T-cell (primary cell): ENCODE data around the gene PTK6. TPM values are rescaled to one million over a fixed set of nuclear protein-coding genes. Genes with fewer than 3 reads are reported as not detected.

ENCODE experiments used
- ATAC-seq, 4 experiments: fragments of 200-7000 bp in 3 of 4; fragments of 150-1000 bp in 1 of 4; cut with Tn5 transposase; replicated peaks in 1 of 4; 1 replicate in 3 of 4; 2 replicates in 1 of 4; pipeline ENCODE4 v1.10.0; 2021; ENCODE audit warnings: moderate library complexity in 3 of 4, mild to moderate bottlenecking in 2 of 4, moderate number of reproducible peaks in 1 of 4
- CTCF ChIA-PET, 2 donors: fragments of 300-600 bp; sonication (Branson Sonifier 250); formaldehyde crosslinking; loops; one replicate each; lab custom pipeline; 2022; ENCODE audit warnings: antibody characterized with exemption in 2 of 2; lab: Charles Lee
- POLR2A ChIA-PET, 2 donors: fragments of 300-600 bp; sonication (Branson Sonifier 250); formaldehyde crosslinking; loops; one replicate each; lab custom pipeline; 2022; ENCODE audit warnings: antibody characterized with exemption in 2 of 2; lab: Charles Lee
- DNase-seq, 35 experiments: peaks; one replicate each; pipeline versions ENCODE4 v3.0.0 to v3.0.0-alpha.2; 2013 to 2023
- H3K27ac ChIP-seq: one replicate; pipeline ENCODE4 v1.5.1; 2013; ENCODE audit warnings: low read length
- H3K27me3 ChIP-seq, 2 experiments: replicated peaks in 1 of 2; 1 replicate in 1 of 2; 2 replicates in 1 of 2; pipeline versions ENCODE4 v1.6.1 to v1.7.0; 2013; ENCODE audit warnings: low read length in 1 of 2, mixed read lengths in 1 of 2; ENCODE audit not compliant: control insufficient read depth in 2 of 2, insufficient read depth in 2 of 2; ENCODE audit errors: extremely low read depth in 1 of 2
- H3K36me3 ChIP-seq, 2 donors: 1 replicate in 1 of 2; 2 replicates in 1 of 2; pipeline versions ENCODE4 v1.6.1 to v1.7.0; 2013; ENCODE audit warnings: low read length in 1 of 2; ENCODE audit not compliant: control insufficient read depth in 2 of 2, insufficient read depth in 1 of 2; ENCODE audit errors: extremely low read depth in 1 of 2
- H3K4me1 ChIP-seq, 2 experiments: 1 replicate in 1 of 2; 2 replicates in 1 of 2; pipeline versions ENCODE4 v1.6.1 to v1.7.0; 2013; ENCODE audit warnings: low read length in 2 of 2, mixed read lengths in 1 of 2; ENCODE audit not compliant: insufficient read depth in 2 of 2, control insufficient read depth in 1 of 2; ENCODE audit errors: extremely low read depth in 1 of 2
- H3K4me3 ChIP-seq, 2 donors: 1 replicate in 1 of 2; 2 replicates in 1 of 2; pipeline versions ENCODE4 v1.5.1 to v1.7.0; 2013; ENCODE audit warnings: mild to moderate bottlenecking in 2 of 2, low read length in 1 of 2, moderate library complexity in 1 of 2; ENCODE audit not compliant: control insufficient read depth in 1 of 2; ENCODE audit errors: extremely low read depth in 1 of 2
- H3K9me3 ChIP-seq: 2 replicates; pipeline ENCODE4 v1.7.0; 2013
- H3K27ac Mint-ChIP-seq, 2 donors: one replicate each; pipeline ENCODE4 v1.8.0; 2020 to 2021; ENCODE audit warnings: mild to moderate bottlenecking in 2 of 2, mixed read lengths in 2 of 2
- H3K27me3 Mint-ChIP-seq, 2 donors: one replicate each; pipeline ENCODE4 v1.8.0; 2021 to 2022; ENCODE audit warnings: mixed read lengths in 2 of 2
- H3K36me3 Mint-ChIP-seq: one replicate; pipeline ENCODE4 v1.8.0; 2021; ENCODE audit warnings: mixed read lengths
- H3K4me1 Mint-ChIP-seq, 3 donors: one replicate each; pipeline ENCODE4 v1.8.0; 2020 to 2022; ENCODE audit warnings: mixed read lengths in 3 of 3, mild to moderate bottlenecking in 1 of 3
- H3K4me3 Mint-ChIP-seq, 3 donors: one replicate each; pipeline ENCODE4 v1.8.0; 2020 to 2022; ENCODE audit warnings: mild to moderate bottlenecking in 3 of 3, mixed read lengths in 3 of 3, moderate library complexity in 3 of 3
- H3K9me3 Mint-ChIP-seq, 3 donors: one replicate each; pipeline ENCODE4 v1.8.0; 2020 to 2022; ENCODE audit warnings: mixed read lengths in 3 of 3
- WGBS: methylation state at CpG from one replicate; pipeline ENCODE4 v1.1.5; 2013; ENCODE audit warnings: missing lambda C conversion rate; ENCODE audit not compliant: insufficient coverage; 5-methylcytosine and 5-hydroxymethylcytosine counted together
- total RNA-seq, 35 experiments: library from RNA in 6 of 35; stranded (reverse) in 6 of 35; fragments of 120-200 nt in 1 of 35; gene quantifications; one replicate each; pipeline versions ENCODE4 v1.2.1 to v1.2.4 and lab custom pipeline; 2013 to 2026

PTK6 gene
- total RNA-seq, 5 donors from 2014 or later (not counting 1 experiment from before 2014, with no cell fraction given), result 0.15 to 0.47 (median 0.23) TPM

DNA sequence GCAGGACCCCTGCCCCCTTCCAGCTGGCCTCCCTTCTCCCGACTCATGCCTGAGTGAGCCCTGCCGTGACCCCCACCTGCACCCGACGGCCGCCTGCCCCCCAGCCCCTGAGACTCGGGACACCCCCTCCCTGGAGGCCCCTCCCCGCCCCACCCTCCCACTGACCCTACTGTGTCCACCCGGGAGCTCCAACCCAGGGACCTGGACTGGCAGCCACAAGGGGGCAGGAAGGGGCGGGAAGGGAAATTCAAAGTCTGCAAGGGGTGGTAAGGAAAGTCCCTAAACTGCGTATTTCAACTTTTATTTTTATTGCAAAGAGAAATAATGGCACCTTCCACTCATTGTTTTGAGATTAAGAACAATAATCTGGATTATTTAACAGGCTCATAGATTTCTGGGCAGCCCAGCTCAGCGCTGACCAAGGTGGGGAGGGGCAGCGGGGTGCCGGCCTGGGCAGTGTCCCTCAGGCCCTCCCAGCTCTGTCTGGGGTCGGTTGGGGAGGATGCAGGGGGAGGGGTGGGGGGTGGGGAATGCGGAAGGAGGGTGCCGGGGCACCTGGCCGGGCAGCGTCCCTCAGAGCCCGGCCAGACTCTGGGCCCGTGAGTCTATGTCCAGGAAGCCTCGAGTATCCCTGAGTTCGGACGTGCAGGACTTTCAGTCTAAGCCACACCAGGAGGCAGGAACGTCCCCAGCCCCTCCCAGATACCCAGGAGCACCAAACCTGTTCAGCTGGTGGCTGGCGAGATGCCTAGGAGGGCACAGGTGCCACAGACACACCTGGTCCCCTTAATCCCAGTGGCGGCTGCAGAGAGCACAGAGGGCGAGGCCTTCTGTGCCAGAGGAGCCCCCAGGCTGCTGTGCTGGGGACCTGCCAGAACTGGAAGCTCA, 1.3 kb upstream of the PTK6 start:
- peak overlapping the region in 1 of 2 donors; percentile 48 for H3K4me3 ChIP-seq
- no peaks in the 10 kb centered on the region for H3K27me3 Mint-ChIP-seq
- peaks cover 7 to 39% of the 10 kb centered on the region in 2 experiments for H3K4me1 ChIP-seq
- H3K4me3 Mint-ChIP-seq, result peak overlapping the region; percentile 57 to 73 (median 70)
- peak overlapping the region; percentile 73 for H3K27ac ChIP-seq
- ChIA-PET POLR2A (interaction anchor here in 1 of 2 donors (0.5 kb wide), 1 partner anchor 12 kb away, joined by 3 read pairs; no protein-coding TSS in a partner anchor), CTCF (interaction anchor here (0.5 to 2.3 kb wide), 15 partner anchors 12 to 1129 kb away, joined by 3 to 22 read pairs (median 4); partner anchors contain the start of gene RTEL1 (in 1 of the 2))
- H3K4me1 Mint-ChIP-seq, result peaks cover 7 to 17% (median 8%) of the 10 kb centered on the region in 3 donors
- H3K9me3 Mint-ChIP-seq, result no peaks in the 10 kb centered on the region
- WGBS, result 80% methylated on average over 6 of the region's 27 CpGs
- H3K27ac Mint-ChIP-seq, result peak overlapping the region in 1 of 2 donors; percentile 73
- DNase-seq (peak in 31 of 35 experiments; percentile 40 to 79 (median 57)), ATAC-seq (peak in 2 of 4 experiments; percentile 2 to 31)
- H3K36me3 Mint-ChIP-seq, result no peaks in the 10 kb centered on the region
- H3K27me3 ChIP-seq, result peaks cover 0 to 4% of the 10 kb centered on the region in 2 experiments
- no peaks in the 10 kb centered on the region for H3K36me3 ChIP-seq
- H3K9me3 ChIP-seq, result no peaks in the 10 kb centered on the region

DNA sequence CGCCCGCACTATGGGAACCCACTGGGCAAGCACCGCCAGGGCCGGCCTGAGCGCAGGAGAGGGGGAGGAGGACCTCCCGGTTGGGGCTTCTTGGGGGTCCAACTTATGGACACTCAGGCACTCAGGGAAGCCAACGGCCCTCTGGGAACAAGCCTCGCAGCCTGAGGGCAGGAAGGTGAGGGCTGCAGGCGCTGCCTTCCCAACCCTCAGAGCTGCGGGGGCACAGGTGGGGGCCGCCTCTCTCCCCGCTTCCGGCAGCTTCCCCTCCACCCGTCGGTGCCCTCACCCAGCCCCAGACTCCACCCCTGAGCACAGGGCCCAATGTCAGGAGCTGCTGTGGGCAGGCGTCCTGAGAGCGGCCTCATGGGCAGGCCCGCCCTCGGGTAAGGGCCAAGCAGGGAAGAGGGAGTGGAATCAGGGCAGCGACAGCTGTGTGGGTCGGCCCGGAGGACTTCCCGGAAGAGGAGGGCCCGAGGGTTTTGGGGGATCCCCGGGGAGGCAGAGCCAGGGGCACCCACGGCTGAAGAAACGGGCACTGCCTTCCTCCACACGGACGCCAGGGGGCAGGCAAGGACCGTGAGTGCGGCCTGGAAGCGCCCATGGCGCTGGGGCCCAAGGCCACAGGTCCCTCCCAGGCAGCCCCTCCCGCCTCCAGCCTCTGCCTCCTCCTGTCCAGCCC, 488 bp upstream of the PTK6 start:
- Mint-ChIP-seq H3K27ac (peak overlapping the region; percentile 73 to 77), H3K27me3 (no peaks in the 10 kb centered on the region), H3K4me1 (peaks cover 7 to 16% (median 8%) of the 10 kb centered on the region in 3 donors), H3K36me3 (no peaks in the 10 kb centered on the region), H3K4me3 (peak overlapping the region; percentile 57 to 73 (median 70)), H3K9me3 (no peaks in the 10 kb centered on the region)
- DNase-seq (peak; percentile 84 to 97 (median 90)), ATAC-seq (peak; percentile 87 to 91 (median 89))
- under 1% methylated on average over 26 of the region's 34 CpGs for WGBS
- Histone ChIP-seq H3K27me3 (peaks cover 0 to 4% of the 10 kb centered on the region in 2 experiments), H3K4me1 (peaks cover 7 to 36% of the 10 kb centered on the region in 2 experiments), H3K27ac (peak overlapping the region; percentile 73), H3K36me3 (no peaks in the 10 kb centered on the region), H3K4me3 (peak overlapping the region; percentile 48 to 59), H3K9me3 (no peaks in the 10 kb centered on the region)
- ChIA-PET CTCF (interaction anchor here (0.7 to 2.3 kb wide), 12 partner anchors 13 to 499 kb away, joined by 3 to 22 read pairs (median 4); partner anchors contain the start of genes ARFRP1 (in 1 of the 2), HELZ2 (in 1 of the 2), RTEL1 (in 1 of the 2) and ZGPAT (in 1 of the 2)), POLR2A (interaction anchor here in 1 of 2 donors (0.6 kb wide), 1 partner anchor 198 kb away, joined by 3 read pairs; no protein-coding TSS in a partner anchor)

DNA sequence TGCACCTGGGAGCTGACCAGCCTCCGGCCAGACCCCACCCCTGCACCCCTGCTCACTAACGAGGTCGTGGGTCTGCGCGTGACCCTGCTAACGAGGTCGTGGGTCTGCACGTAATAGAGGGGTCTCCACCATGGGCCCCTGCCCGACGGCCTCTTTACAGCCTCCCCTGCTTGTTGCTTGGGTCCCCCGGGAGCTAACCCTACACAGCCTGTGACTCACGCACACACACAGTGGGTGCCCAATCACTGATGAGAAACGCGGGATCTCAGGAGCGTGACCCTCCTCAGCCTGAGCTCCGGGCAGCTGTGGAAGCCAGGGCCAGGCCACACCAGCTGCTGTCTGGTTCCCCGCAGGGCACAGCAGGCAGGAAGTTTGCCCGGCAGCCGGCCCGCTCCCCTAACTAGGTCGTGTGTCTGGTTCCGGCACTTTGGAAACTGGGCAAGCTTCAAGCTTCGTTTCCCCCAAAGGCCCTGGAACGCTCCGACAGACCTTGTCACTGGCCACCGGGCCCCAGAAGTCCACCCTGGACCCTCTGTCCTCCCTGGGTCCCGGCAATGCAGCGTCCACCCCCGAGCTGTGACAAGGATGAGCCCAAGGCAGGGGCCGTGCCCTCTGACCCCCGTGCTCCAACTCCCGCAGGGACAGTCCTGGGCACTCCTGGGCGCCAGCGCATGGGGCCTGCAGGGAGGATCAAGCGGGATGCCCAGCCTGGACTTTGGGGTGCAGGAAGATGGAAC, 767 bp downstream of the PTK6 start:
- Histone ChIP-seq H3K4me1 (peaks cover 7 to 35% of the 10 kb centered on the region in 2 experiments), H3K27ac (no peak overlapping the region), H3K9me3 (no peaks in the 10 kb centered on the region), H3K4me3 (no peak overlapping the region), H3K36me3 (no peaks in the 10 kb centered on the region), H3K27me3 (peaks cover 0 to 4% of the 10 kb centered on the region in 2 experiments)
- Mint-ChIP-seq H3K36me3 (no peaks in the 10 kb centered on the region), H3K9me3 (no peaks in the 10 kb centered on the region), H3K4me3 (peak overlapping the region in 2 of 3 donors; percentile 36 to 70), H3K27ac (peak overlapping the region in 1 of 2 donors; percentile 16), H3K27me3 (no peaks in the 10 kb centered on the region), H3K4me1 (peaks cover 7 to 18% (median 8%) of the 10 kb centered on the region in 3 donors)
- ChIA-PET CTCF (interaction anchor here in 1 of 2 donors (0.5 to 2.3 kb wide), 2 partner anchors 105 to 335 kb away, joined by 4 to 22 read pairs; no protein-coding TSS in a partner anchor), POLR2A (interaction anchor here in 1 of 2 donors (0.6 kb wide), 1 partner anchor 96 kb away, joined by 3 read pairs; no protein-coding TSS in a partner anchor)
- 84% methylated on average over 34 of the region's 35 CpGs for WGBS
- DNase-seq (peak in 1 of 35 experiments; percentile 4), ATAC-seq (no peak)

DNA sequence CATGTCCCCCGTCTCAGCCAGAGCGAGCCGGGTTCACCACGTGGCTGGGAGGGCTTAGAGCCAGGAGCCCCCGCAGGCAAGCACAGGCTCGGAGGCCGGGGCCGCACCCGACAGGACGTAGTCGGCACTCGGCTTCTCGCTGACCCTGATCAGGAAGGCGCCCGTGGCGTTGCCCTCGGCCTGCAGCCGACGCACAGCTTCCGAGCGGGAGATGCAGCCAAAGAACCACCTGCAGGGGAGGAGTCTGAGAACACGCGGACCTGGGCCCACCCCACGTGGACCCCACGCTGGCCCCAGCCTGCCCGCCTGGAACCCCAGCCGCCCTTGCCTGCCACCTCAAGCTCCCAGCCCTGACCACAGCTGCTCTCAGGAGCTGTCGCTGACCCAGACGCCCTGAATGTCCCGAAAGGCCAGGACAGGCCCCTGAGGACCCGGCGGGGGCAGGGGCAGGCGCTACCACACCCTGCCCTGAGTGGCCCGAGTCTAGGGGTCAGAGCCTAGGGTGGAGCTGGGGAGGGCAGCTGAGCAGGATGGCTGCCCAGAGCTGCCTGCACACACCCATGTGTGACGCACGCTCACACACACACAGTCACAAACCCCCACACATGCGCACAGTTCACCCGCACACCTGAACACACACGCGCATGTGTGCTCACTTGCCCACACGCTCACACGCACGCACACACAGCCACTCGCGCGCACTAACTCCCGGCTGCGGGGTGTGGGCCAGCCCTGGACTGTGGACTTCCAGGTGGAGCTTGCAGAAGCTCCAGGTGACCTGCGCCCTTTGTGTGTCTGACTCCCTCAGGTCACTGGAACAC, 2.1 kb downstream of the PTK6 start:
- CTCF ChIA-PET, result no interaction called here

DNA sequence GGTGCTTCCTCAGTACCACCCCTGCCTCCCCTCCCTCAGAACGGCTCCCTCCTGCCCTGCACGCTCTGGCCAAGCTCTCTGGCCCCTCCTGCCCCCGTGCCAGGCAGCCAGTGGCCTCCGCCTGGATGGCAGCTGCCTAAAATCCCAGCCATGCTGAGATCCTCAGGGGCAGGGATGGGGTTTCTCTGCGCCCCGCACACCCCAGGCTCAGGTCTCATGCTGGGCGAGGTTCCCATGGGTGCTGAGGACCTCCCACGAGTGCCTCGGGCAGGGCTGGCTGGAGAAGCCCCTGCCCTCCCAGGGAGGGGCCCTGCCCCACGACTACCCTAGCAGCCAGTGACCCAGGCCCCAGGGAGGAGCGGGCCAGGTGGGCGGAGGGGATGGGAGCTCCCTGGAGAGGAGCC, 2.7 kb downstream of the PTK6 start:
- 65% methylated on average over 9 of the region's 12 CpGs for WGBS
- Histone ChIP-seq H3K4me3 (no peak overlapping the region), H3K9me3 (no peaks in the 10 kb centered on the region), H3K36me3 (no peaks in the 10 kb centered on the region), H3K4me1 (peaks cover 7 to 33% of the 10 kb centered on the region in 2 experiments), H3K27me3 (peaks cover 0 to 8% of the 10 kb centered on the region in 2 experiments), H3K27ac (no peak overlapping the region)
- ChIA-PET CTCF (interaction anchor here in 1 of 2 donors (0.5 kb wide), 1 partner anchor 336 kb away, joined by 13 read pairs; no protein-coding TSS in a partner anchor), POLR2A (no interaction called here)
- peaks cover 7 to 14% (median 8%) of the 10 kb centered on the region in 3 donors for H3K4me1 Mint-ChIP-seq
- no peaks in the 10 kb centered on the region for H3K9me3 Mint-ChIP-seq
- no peak overlapping the region for H3K4me3 Mint-ChIP-seq
- H3K27ac Mint-ChIP-seq, result no peak overlapping the region
- no peaks in the 10 kb centered on the region for H3K36me3 Mint-ChIP-seq
- ATAC-seq, result no peak
- peak in 1 of 35 experiments; percentile 2 for DNase-seq
- no peaks in the 10 kb centered on the region for H3K27me3 Mint-ChIP-seq

More for the DNA sequence above, 2.1 kb downstream of the PTK6 start:
- Mint-ChIP-seq H3K4me1 (peaks cover 7 to 16% (median 8%) of the 10 kb centered on the region in 3 donors), H3K36me3 (no peaks in the 10 kb centered on the region), H3K9me3 (no peaks in the 10 kb centered on the region), H3K4me3 (no peak overlapping the region), H3K27ac (no peak overlapping the region), H3K27me3 (no peaks in the 10 kb centered on the region)
- POLR2A ChIA-PET, result no interaction called here
- Histone ChIP-seq H3K9me3 (no peaks in the 10 kb centered on the region), H3K4me1 (peaks cover 7 to 35% of the 10 kb centered on the region in 2 experiments), H3K36me3 (no peaks in the 10 kb centered on the region), H3K27me3 (peaks cover 0 to 8% of the 10 kb centered on the region in 2 experiments), H3K4me3 (no peak overlapping the region), H3K27ac (no peak overlapping the region)
- ATAC-seq (no peak), DNase-seq (peak in 1 of 35 experiments; percentile 7)
- WGBS, result 93% methylated on average over 45 of the region's 49 CpGs
